T-helper 2 cell treated with Interferon-gamma antibody and Interleukin-4, amounts not matched to agents 5 μg/mL and 100 μg/mL, for 36 hours (primary cell): ENCODE measurements around the gene GPR35.
A peak's percentile ranks its signal among the peaks of the same experiment; 100 is the strongest.

ENCODE experiments used
- DNase-seq: peaks from one replicate; pipeline ENCODE4 v3.0.0; 2021; ENCODE audit warnings: low spot score
- H3K27ac Mint-ChIP-seq: one replicate; pipeline ENCODE4 v1.8.0; 2021; ENCODE audit warnings: mild to moderate bottlenecking, mixed read lengths
- H3K27me3 Mint-ChIP-seq: one replicate; pipeline ENCODE4 v1.8.0; 2021; ENCODE audit warnings: low read depth, mixed read lengths
- H3K36me3 Mint-ChIP-seq: one replicate; pipeline ENCODE4 v1.8.0; 2021; ENCODE audit warnings: low read depth, mixed read lengths
- H3K4me1 Mint-ChIP-seq: one replicate; pipeline ENCODE4 v1.8.0; 2021; ENCODE audit warnings: low read depth, mixed read lengths
- H3K4me3 Mint-ChIP-seq: one replicate; pipeline ENCODE4 v1.8.0; 2022; ENCODE audit warnings: mild to moderate bottlenecking, moderate library complexity, mixed read lengths
- H3K9me3 Mint-ChIP-seq: one replicate; pipeline ENCODE4 v1.8.0; 2021; ENCODE audit warnings: mixed read lengths

Gene GPR35, protein sequence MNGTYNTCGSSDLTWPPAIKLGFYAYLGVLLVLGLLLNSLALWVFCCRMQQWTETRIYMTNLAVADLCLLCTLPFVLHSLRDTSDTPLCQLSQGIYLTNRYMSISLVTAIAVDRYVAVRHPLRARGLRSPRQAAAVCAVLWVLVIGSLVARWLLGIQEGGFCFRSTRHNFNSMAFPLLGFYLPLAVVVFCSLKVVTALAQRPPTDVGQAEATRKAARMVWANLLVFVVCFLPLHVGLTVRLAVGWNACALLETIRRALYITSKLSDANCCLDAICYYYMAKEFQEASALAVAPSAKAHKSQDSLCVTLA

DNA sequence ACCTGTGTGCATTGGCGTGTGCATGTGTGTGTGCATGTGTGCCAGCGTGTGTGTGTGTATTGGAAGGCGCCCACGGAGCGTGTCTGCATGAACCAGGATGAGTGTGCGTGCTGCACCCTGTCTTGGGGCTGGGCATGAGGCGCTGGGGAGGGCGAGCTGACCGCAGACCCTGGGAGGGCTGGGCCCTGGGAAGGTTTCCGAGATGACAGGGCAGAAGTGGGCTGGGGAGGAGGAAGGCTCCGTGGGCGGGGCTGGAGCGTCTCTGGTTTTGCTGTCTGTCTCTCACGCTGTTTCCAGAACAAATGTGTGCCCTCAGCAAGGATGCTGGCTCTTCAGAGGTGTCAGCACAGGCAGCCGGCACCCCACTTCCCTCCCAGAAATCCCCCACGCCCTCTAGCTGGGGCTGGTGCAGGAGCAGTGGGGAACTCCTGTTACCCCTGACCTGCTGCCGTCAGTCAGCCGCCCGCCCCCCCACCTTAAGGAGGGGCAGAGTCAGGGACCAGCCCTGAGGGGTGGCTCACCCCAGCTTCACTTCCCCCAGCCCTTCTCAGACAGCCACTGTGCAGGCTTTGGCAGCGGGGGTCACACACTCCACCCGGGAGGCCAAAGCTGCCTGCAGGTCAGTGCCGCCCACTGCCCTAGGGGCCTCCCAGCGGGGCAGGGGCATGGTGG is at the start of gene GPR35:
TSS of gene GPR35 (plus strand) at position 531 of the 672 bp plus-strand sequence. CDS start 4,473 bp downstream, outside the sequence.
- Mint-ChIP-seq H3K36me3 (peaks cover 20% of the 10 kb centered on the region), H3K27ac (peak within 1 kb of the TSS; percentile 86), H3K4me3 (peak within 1 kb of the TSS; percentile 77), H3K4me1 (peaks cover 46% of the 10 kb centered on the region), H3K27me3 (no peaks in the 10 kb centered on the region), H3K9me3 (no peaks in the 10 kb centered on the region)
- peak; percentile 84 for DNase-seq

GRCh38 chr2:240576036-240576435 is 49.2 kb upstream of the GPR35 start:
- peaks cover 39% of the 10 kb centered on the region for H3K36me3 Mint-ChIP-seq
- no peaks in the 10 kb centered on the region for H3K27me3 Mint-ChIP-seq
- no peak overlapping the region for H3K4me3 Mint-ChIP-seq
- DNase-seq: no peak
- no peaks in the 10 kb centered on the region for H3K9me3 Mint-ChIP-seq
- H3K4me1 Mint-ChIP-seq: peaks cover 19% of the 10 kb centered on the region
- no peak overlapping the region for H3K27ac Mint-ChIP-seq

DNA sequence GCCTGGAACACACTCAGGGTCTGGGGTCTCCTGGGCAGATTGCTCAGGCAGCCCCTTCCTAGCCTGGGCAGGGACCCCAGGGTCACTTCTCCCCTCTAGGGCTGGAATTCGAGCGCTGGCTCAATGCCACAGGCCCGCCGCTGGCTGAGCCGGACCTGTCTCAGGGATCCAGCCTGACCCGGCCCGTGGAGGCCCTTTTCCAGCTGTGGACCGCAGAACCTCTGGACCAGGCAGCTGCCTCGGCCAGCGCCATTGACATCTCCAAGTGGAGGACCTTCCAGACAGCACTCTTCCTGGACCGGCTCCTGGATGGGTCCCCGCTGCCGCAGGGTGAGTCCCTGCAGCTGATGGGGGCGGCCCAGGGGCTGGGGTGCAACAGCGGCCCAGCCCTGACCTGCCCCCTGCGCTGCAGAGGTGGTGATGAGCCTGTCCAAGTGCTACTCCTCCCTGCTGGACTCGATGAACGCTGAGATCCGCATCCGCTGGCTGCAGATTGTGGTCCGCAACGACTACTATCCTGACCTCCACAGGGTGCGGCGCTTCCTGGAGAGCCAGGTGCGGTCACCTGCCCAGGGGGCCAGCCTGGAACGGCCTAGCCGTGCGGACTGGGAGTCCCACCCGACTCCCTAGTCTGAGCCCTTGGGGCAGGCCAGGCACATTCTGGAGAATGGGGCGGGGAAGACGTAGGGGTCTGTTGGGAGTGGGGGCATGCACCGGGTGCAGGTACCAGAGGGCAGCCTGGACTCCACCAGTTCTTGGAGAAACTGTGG is 48.7 kb upstream of the GPR35 start:
- Mint-ChIP-seq H3K9me3 (no peaks in the 10 kb centered on the region), H3K27ac (no peak overlapping the region), H3K36me3 (peaks cover 35% of the 10 kb centered on the region), H3K4me3 (no peak overlapping the region), H3K27me3 (no peaks in the 10 kb centered on the region), H3K4me1 (peaks cover 15% of the 10 kb centered on the region)
- DNase-seq: no peak

DNA sequence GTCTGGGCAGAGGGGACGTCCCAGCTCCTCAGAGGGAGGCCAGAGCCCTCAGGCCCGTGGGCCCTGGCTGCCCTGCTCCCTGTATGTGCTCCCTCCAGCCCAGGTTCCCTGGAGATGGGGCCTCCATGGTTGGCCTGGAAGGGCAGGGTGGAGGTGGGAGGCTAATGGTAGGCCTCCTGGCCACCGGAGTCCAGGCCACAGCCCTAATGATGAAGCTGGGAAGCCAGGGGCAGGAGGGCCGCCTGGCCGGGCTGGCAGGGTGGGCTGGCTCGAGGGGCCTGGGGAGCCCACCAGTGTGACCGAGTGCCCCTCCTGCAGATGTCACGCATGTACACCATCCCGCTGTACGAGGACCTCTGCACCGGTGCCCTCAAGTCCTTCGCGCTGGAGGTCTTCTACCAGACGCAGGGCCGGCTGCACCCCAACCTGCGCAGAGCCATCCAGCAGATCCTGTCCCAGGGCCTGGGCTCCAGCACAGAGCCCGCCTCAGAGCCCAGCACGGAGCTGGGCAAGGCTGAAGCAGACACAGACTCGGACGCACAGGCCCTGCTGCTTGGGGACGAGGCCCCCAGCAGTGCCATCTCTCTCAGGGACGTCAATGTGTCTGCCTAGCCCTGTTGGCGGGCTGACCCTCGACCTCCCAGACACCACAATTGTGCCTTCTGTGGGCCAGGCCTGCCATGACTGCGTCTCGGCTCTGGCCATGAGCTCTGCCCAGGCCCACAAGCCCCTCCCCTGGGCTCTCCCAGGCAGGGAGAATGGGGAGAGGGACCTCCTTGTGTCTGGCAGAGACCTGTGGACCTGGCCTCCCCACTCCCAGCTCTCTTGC is 47.8 kb upstream of the GPR35 start:
- peaks cover 18% of the 10 kb centered on the region for H3K4me1 Mint-ChIP-seq
- H3K27ac Mint-ChIP-seq: no peak overlapping the region
- no peak for DNase-seq
- H3K36me3 Mint-ChIP-seq: peaks cover 39% of the 10 kb centered on the region
- no peaks in the 10 kb centered on the region for H3K27me3 Mint-ChIP-seq
- H3K4me3 Mint-ChIP-seq: no peak overlapping the region
- H3K9me3 Mint-ChIP-seq: no peaks in the 10 kb centered on the region

GRCh38 chr2:240578110-240578450 is 47.2 kb upstream of the GPR35 start:
- Mint-ChIP-seq H3K27ac (no peak overlapping the region), H3K9me3 (no peaks in the 10 kb centered on the region), H3K36me3 (peaks cover 39% of the 10 kb centered on the region), H3K4me1 (peaks cover 21% of the 10 kb centered on the region), H3K27me3 (no peaks in the 10 kb centered on the region), H3K4me3 (no peak overlapping the region)
- no peak for DNase-seq

GRCh38 chr2:240578488-240578887 is 46.8 kb upstream of the GPR35 start:
- Mint-ChIP-seq H3K4me1 (peaks cover 24% of the 10 kb centered on the region), H3K27ac (no peak overlapping the region), H3K4me3 (no peak overlapping the region), H3K36me3 (peaks cover 39% of the 10 kb centered on the region), H3K27me3 (no peaks in the 10 kb centered on the region), H3K9me3 (no peaks in the 10 kb centered on the region)
- DNase-seq: no peak

GRCh38 chr2:240579071-240579762 is 46.1 kb upstream of the GPR35 start:
- H3K36me3 Mint-ChIP-seq: peaks cover 39% of the 10 kb centered on the region
- peak overlapping the region; percentile 63 for H3K27ac Mint-ChIP-seq
- H3K27me3 Mint-ChIP-seq: no peaks in the 10 kb centered on the region
- no peak overlapping the region for H3K4me3 Mint-ChIP-seq
- H3K4me1 Mint-ChIP-seq: peaks cover 24% of the 10 kb centered on the region
- H3K9me3 Mint-ChIP-seq: no peaks in the 10 kb centered on the region
- no peak for DNase-seq

- peaks cover 32% of the 10 kb centered on the region for H3K4me1 Mint-ChIP-seq
- no peaks in the 10 kb centered on the region for H3K9me3 Mint-ChIP-seq
- peaks cover 40% of the 10 kb centered on the region for H3K36me3 Mint-ChIP-seq
- peak overlapping the region; percentile 7 for H3K4me3 Mint-ChIP-seq
- H3K27ac Mint-ChIP-seq: peak overlapping the region; percentile 62
- H3K27me3 Mint-ChIP-seq: no peaks in the 10 kb centered on the region
- peak; percentile 43 for DNase-seq
Measured at GRCh38 chr2:240579771-240580614, 45.3 kb upstream of the GPR35 start.

DNA sequence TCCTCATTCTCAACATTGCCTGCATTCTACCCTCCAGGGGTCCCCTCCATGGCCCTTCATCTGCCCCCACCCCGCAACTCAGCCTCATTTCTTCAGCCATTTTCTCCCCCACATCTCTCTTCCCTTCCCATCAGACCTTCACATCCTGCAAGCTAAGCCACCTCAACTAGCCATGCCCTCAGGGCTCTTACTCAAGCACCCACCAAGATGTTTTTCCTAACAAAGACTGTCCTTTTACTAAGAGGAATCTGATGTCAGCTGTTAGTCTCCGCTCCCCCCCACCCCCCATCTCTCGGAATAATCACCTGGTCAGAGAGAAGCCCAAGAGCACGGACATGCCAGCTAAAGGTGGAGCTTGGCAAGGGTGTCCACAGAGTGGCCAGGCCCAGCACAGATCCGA is 43.5 kb upstream of the GPR35 start:
- Mint-ChIP-seq H3K4me3 (no peak overlapping the region), H3K4me1 (peaks cover 35% of the 10 kb centered on the region), H3K36me3 (peaks cover 31% of the 10 kb centered on the region), H3K27ac (no peak overlapping the region), H3K9me3 (no peaks in the 10 kb centered on the region), H3K27me3 (no peaks in the 10 kb centered on the region)
- no peak for DNase-seq

DNA sequence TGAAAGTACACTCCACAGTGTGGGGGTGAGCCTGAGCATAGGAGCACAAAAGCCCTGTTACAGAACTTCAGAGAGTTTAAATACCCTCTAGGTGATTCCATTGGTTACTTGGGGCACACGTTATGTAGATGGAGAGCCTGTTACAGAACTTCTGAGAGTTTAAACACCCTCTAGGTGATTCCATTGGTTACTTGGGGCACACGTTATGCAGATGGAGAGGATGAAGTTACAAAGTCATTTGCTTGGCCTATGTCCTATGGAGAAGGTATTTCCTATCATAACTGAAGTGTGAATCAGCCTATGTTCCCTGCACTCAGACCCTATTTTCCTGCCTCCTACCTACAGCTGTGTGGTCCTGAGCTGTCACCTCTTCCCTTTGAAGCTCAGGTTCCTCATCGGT is 42.5 kb upstream of the GPR35 start:
- no peaks in the 10 kb centered on the region for H3K27me3 Mint-ChIP-seq
- peaks cover 39% of the 10 kb centered on the region for H3K4me1 Mint-ChIP-seq
- no peak for DNase-seq
- no peaks in the 10 kb centered on the region for H3K9me3 Mint-ChIP-seq
- no peak overlapping the region for H3K4me3 Mint-ChIP-seq
- H3K36me3 Mint-ChIP-seq: peaks cover 32% of the 10 kb centered on the region
- H3K27ac Mint-ChIP-seq: no peak overlapping the region

DNA sequence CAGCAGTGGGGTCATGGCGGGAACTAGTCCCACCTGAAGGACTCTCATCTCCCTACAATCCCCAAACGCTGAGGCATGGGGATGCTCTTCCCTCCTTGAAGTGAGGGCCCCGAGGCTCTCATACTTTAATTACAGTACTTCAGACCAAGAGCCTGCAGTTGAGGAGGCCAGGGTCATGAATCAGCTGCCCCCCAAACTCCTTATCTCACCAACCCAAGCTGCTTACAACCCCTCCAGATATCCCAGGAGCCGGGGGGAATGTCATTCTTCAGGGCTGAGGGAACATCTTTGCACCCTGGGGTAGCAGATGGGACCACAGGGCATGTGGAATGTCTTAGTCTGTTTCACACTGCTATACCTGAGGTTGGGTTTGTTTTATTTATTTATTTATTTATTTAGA is 41.5 kb upstream of the GPR35 start:
- peaks cover 34% of the 10 kb centered on the region for H3K36me3 Mint-ChIP-seq
- no peaks in the 10 kb centered on the region for H3K27me3 Mint-ChIP-seq
- H3K9me3 Mint-ChIP-seq: no peaks in the 10 kb centered on the region
- H3K4me3 Mint-ChIP-seq: no peak overlapping the region
- no peak for DNase-seq
- no peak overlapping the region for H3K27ac Mint-ChIP-seq
- peaks cover 47% of the 10 kb centered on the region for H3K4me1 Mint-ChIP-seq

GRCh38 chr2:240584486-240585031 is 40.7 kb upstream of the GPR35 start:
- Mint-ChIP-seq H3K9me3 (no peaks in the 10 kb centered on the region), H3K36me3 (peaks cover 36% of the 10 kb centered on the region), H3K4me1 (peaks cover 47% of the 10 kb centered on the region), H3K27me3 (no peaks in the 10 kb centered on the region), H3K27ac (peak overlapping the region; percentile 39), H3K4me3 (peak overlapping the region; percentile 95)
- DNase-seq: no peak
